CD4-positive, alpha-beta T cell treated with Interleukin-6 at 100 ng/mL for 8 hours (primary cell): ENCODE measurements around the gene DBN1.

Source experiments
- DNase-seq: peaks from one replicate; pipeline ENCODE4 v3.0.0-alpha.2; 2020; ENCODE audit warnings: mixed read lengths, low spot score

Gene DBN1

DNA sequence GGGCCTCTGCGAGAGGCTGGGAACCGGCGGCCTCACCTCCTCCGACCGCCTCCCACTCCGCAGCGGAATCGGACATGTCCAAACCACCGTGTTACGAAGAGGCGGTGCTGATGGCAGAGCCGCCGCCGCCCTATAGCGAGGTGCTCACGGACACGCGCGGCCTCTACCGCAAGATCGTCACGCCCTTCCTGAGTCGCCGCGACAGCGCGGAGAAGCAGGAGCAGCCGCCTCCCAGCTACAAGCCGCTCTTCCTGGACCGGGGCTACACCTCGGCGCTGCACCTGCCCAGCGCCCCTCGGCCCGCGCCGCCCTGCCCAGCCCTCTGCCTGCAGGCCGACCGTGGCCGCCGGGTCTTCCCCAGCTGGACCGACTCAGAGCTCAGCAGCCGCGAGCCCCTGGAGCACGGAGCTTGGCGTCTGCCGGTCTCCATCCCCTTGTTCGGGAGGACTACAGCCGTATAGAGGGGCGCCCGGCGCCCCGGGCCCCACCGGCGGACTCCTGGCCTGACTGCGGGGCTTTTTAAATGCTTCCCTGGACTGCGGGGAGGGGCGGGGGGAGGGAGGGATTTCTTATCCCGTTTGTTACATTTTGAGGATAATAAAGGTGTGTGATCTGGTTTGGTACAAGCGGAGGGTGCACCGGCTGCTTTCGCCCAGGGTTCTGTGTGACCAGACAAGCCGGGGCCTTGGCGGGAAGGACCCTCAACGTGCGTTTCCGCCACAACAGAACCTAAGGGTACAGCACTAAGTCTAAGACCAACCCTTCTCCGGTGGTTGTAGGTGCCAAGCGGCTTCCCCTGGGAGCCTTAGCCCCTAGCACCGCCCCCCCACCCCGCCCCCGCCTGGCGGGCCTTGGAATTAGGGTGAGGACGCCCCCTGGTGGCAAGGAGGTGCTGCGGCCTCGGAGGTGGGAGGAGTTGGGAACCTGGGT, 17.5 kb downstream of the DBN1 start:
- peak; percentile 92 for DNase-seq

- DNase-seq: peak; percentile 91
These were observed 18.3 kb downstream of the DBN1 start for GRCh38 chr5:177455036-177455660.

DNA sequence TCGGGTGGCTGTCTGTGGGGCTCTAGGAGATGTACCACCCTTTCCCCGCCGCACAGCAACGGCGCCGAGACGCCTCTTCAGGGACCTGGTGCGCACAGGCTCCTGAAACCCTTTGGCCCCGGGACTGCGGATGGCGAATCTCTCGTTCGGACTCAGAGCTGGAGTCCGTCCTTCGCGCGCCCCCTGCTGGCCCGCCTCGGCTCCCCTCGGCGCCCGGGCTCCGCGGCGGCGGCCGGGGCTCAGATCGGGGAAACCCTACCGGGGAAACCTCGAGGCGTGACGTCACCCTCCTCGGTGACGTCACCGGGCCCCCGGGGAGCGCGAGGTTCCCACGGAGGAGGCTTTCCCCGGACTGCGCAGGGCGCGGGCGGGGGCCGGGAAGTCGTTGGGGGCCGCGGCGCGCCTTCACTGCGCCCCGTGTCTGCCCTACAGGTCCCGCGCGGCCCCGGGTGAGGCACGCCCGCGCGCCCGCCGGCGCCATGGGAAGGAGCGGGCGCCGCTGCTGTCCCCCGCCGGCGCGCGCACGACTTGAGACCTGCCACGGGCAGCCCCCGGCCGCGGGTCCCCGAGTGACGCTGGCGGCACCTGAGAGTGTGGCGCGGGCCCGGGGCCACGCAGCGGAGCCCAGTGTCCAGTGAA, 18.9 kb downstream of the DBN1 start:
- DNase-seq: peak; percentile 90

DNA sequence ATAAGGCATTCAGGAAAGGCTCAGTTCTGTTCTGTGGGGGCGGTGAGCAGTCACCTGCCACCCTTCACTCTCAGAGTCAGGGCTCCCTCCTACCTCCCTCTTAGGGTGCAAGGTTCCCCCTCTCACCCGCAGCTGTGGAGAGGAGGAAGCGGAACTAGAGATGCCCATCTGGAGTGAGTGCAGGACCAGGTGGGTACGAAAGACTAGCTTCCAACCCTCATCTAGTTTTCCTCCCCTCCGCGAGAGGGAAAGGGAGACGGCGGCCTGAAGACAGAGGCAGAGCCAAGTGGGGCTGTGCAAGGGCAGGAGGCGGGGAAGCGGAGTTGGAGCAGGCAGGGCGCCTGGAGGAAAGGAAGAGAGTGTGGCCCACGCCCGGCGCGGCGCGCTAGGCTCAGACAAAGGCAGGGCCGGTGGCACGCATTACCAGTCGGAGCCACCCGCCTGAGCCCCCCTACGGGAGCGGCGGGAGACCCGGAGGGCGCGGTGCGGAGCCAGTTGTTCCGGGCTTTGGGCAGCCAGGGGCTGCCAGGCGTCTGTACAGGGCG, 19.5 kb downstream of the DBN1 start:
- DNase-seq: no peak

DNA sequence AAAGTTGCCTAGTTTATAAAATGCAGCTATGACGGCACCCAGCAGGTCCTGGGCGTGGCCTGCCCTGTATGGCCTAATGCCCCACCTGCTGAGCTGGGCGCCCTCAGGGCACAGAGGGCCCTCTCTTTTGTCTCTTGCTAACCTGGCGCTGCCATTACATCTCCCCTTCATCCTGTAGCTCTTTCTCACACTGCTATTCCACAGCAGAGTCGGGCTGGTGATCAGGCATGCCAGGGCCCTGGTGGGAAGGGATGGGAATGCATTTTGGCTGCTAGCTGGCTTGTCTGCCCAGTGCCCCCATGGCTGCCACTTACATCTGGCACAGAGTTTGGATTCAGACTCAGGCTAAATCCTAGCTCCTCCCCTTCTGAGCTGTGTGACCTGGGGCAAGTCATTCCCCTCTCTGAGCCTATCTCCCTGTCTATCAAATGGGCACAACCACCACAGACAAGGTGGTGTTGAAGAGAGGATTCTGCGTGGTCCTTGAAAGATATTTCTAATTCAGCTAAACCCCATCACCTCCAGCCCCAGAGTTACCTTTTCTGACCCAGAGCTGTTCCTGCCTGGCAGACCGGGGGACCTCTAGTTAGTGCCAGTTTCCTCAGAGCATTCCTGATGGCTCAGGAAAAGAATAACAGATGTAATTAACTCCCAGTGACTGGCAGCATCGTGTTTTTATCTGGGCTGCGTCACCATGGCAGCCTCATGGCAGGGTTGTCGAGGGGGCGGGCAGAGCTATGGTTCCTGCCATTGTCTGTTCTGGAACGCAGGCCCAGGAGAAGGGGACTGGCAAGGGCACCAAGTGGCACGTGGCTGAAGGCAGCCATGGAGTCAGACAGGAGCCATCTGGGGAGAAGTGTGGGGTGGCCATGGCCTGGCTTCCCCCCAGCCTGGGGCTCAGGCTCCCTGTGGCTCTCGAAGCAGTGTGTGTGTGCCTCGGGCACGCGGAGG, 20.5 kb downstream of the DBN1 start:
- no peak for DNase-seq

- no peak for DNase-seq
These were observed 22.6 kb downstream of the DBN1 start for GRCh38 chr5:177450667-177451424.

- DNase-seq: no peak
These were observed 24.0 kb downstream of the DBN1 start for GRCh38 chr5:177449140-177450061.

GRCh38 chr5:177448244-177448950, 25.0 kb downstream of the DBN1 start:
- no peak for DNase-seq

GRCh38 chr5:177447611-177448243, 25.7 kb downstream of the DBN1 start:
- DNase-seq: no peak

DNA sequence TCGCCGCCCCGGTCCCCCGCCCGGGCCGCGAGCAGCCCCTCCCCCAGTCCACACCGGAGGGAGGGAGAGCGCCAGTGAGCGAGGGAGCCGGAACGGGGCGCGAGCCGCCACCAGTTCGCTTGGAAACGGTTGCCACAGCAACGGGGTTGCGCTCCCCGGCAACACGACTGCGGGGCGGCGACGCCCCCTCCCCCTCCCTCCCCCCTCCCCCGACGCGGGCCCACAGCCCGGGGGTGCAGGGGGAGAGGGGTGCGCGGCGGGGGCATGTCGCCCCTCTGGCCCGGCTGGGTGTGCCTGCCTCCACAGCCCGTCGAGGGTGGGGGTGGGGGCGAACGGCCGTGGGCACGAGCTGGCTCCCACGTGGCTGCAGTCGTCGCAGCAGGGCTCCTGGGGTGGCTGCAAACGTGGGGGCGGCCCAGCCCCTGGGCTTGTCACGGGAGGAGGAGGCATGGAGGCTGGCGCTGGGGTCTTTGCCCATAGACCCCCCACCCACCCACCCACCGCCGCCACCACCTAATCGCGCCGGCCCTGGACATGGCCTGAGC, 26.3 kb downstream of the DBN1 start:
- DNase-seq: peak; percentile 70

- DNase-seq: peak; percentile 71
These were observed 27.0 kb downstream of the DBN1 start, which contains the start of gene PRR7 for GRCh38 chr5:177446200-177447065. TSS of gene PRR7 (plus strand) at chr5:177446814. CDS start at chr5:177455068, 8,254 bp downstream.

DNA sequence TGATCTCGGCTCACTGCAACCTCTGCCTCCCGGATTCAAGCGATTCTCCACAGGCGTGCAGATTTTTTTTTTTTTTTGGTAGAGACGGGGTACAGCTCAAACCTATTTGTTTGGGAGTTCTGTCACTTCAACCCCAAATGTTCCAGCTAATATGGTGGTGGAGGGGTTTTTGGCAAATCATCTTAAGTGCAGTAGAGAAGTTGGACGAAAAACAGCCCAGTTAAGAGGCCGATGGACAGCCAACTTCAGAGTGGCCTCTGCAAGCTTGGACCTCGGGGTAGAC, 27.6 kb downstream of the DBN1 start:
- no peak for DNase-seq

- no peak for DNase-seq
These were observed 28.1 kb downstream of the DBN1 start for GRCh38 chr5:177445052-177445916.

GRCh38 chr5:177444106-177445051, 29.1 kb downstream of the DBN1 start:
- no peak for DNase-seq
